ENCODE results near the gene SOX11.
A peak's percentile ranks its signal among the peaks of the same experiment; 100 is the strongest.

The SOX11 gene

GRCh38 chr2:5683471-5683870 lies 8.7 kb upstream of the SOX11 start:
- H3K4me3 ChIP-seq (ENCODE audit: low read depth, low read length): no peak overlapping the region
- TF ChIP-seq CTCF (IDR thresholded peaks at IDR 0.05; ENCODE audit: low read depth, low read length): no peak

- H3K4me3 ChIP-seq (ENCODE audit: low read depth, low read length): no peak overlapping the region
- no peak for TF ChIP-seq CTCF (IDR thresholded peaks at IDR 0.05; ENCODE audit: low read depth, low read length)
These were observed 7.0 kb upstream of the SOX11 start for GRCh38 chr2:5685225-5685624.

GRCh38 chr2:5686068-5686467 lies 6.1 kb upstream of the SOX11 start:
- TF ChIP-seq CTCF (IDR thresholded peaks at IDR 0.05; ENCODE audit: low read depth, low read length): no peak
- no peak overlapping the region for H3K4me3 ChIP-seq (ENCODE audit: low read depth, low read length)

- no peak for TF ChIP-seq CTCF (IDR thresholded peaks at IDR 0.05; ENCODE audit: low read depth, low read length)
- H3K4me3 ChIP-seq (ENCODE audit: low read depth, low read length): no peak overlapping the region
These were observed 5.6 kb upstream of the SOX11 start for GRCh38 chr2:5686536-5686935.

- H3K4me3 ChIP-seq (ENCODE audit: low read depth, low read length): no peak overlapping the region
- no peak for TF ChIP-seq CTCF (IDR thresholded peaks at IDR 0.05; ENCODE audit: low read depth, low read length)
These were observed 2.4 kb upstream of the SOX11 start for GRCh38 chr2:5689750-5690149.

- no peak for TF ChIP-seq CTCF (IDR thresholded peaks at IDR 0.05; ENCODE audit: low read depth, low read length)
- peak overlapping the region; percentile 62 for H3K4me3 ChIP-seq (ENCODE audit: low read depth, low read length)
These were observed 1.9 kb upstream of the SOX11 start for GRCh38 chr2:5690286-5690685.

GRCh38 chr2:5690718-5691220 lies 1.4 kb upstream of the SOX11 start:
- TF ChIP-seq CTCF (IDR thresholded peaks at IDR 0.05; ENCODE audit: low read depth, low read length): no peak
- peak overlapping the region; percentile 62 for H3K4me3 ChIP-seq (ENCODE audit: low read depth, low read length)
